Parathyroid adenoma (tissue), 2 donors: ENCODE data around the gene MBP.

Source experiments
- H2AFZ ChIP-seq: fragments of 300-600 bp; sonication (generic); one replicate; pipeline ENCODE4 v1.7.0; 2017; ENCODE audit warnings: antibody characterized with exemption, mild to moderate bottlenecking
- H3K27ac ChIP-seq: fragments of 300-600 bp; sonication (generic); one replicate; pipeline ENCODE4 v1.7.0; 2017
- H3K27me3 ChIP-seq: fragments of 300-600 bp; sonication (generic); one replicate; pipeline ENCODE4 v1.7.0; 2017; ENCODE audit warnings: low read length; ENCODE audit not compliant: control insufficient read depth, insufficient read depth
- H3K36me3 ChIP-seq: fragments of 300-600 bp; sonication (generic); one replicate; pipeline ENCODE4 v1.7.0; 2017; ENCODE audit warnings: low read length; ENCODE audit not compliant: control insufficient read depth, insufficient read depth
- H3K4me1 ChIP-seq: fragments of 300-600 bp; sonication (generic); one replicate; pipeline ENCODE4 v1.7.0; 2017; ENCODE audit warnings: control low read depth
- H3K4me2 ChIP-seq: fragments of 300-600 bp; sonication (generic); one replicate; pipeline ENCODE4 v1.7.0; 2017; ENCODE audit warnings: low read length
- H3K4me3 ChIP-seq: fragments of 300-600 bp; sonication (generic); one replicate; pipeline ENCODE4 v1.7.0; 2017; ENCODE audit warnings: low read depth, low read length
- H3K79me2 ChIP-seq: fragments of 300-600 bp; sonication (generic); one replicate; pipeline ENCODE4 v1.7.0; 2017; ENCODE audit warnings: control low read depth
- H3K9ac ChIP-seq: fragments of 300-600 bp; sonication (generic); one replicate; pipeline ENCODE4 v1.7.0; 2017; ENCODE audit warnings: mild to moderate bottlenecking
- H3K9me3 ChIP-seq: fragments of 300-600 bp; sonication (generic); one replicate; pipeline ENCODE4 v1.7.0; 2017; ENCODE audit warnings: low read length; ENCODE audit not compliant: control insufficient read depth
- TF ChIP-seq, protein P1 (sequence below): fragments of 300-600 bp; sonication (generic); IDR thresholded peaks from one replicate; pipeline ENCODE4 v1.7.0; 2017; ENCODE audit warnings: antibody characterized with exemption, mild to moderate bottlenecking
- donor health status: primary hyperparathyroidism.

Gene MBP

DNA sequence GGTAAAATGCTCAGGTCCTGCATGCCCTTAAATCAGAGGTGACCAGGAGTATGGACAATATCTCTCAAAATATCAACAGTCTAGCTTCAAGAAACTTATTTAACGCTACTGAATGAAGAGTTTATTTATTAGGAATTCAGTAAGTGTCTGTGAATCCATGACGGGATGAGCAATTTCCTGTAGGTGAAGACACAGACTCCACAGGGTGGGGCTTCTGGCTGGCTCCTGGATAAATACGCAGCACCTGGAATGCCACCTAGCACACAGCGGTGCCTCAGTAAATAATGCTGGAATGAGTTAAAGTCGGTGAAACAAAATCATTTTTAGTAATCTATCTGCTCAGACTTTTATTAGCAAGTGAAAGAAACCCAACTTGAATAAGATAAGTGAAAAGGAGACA is 29.4 kb upstream of the MBP start:
- H3K79me2 ChIP-seq = no peaks in the 10 kb centered on the region
- H3K27ac ChIP-seq = no peak overlapping the region
- H3K4me3 ChIP-seq = no peak overlapping the region
- H3K27me3 ChIP-seq = no peaks in the 10 kb centered on the region
- H3K4me2 ChIP-seq = no peak overlapping the region
- TF ChIP-seq, protein P1, sequence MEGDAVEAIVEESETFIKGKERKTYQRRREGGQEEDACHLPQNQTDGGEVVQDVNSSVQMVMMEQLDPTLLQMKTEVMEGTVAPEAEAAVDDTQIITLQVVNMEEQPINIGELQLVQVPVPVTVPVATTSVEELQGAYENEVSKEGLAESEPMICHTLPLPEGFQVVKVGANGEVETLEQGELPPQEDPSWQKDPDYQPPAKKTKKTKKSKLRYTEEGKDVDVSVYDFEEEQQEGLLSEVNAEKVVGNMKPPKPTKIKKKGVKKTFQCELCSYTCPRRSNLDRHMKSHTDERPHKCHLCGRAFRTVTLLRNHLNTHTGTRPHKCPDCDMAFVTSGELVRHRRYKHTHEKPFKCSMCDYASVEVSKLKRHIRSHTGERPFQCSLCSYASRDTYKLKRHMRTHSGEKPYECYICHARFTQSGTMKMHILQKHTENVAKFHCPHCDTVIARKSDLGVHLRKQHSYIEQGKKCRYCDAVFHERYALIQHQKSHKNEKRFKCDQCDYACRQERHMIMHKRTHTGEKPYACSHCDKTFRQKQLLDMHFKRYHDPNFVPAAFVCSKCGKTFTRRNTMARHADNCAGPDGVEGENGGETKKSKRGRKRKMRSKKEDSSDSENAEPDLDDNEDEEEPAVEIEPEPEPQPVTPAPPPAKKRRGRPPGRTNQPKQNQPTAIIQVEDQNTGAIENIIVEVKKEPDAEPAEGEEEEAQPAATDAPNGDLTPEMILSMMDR = no peak
- H3K36me3 ChIP-seq = no peaks in the 10 kb centered on the region
- H3K9ac ChIP-seq = no peak overlapping the region
- H2AFZ ChIP-seq = no peak overlapping the region
- H3K4me1 ChIP-seq = no peaks in the 10 kb centered on the region
- H3K9me3 ChIP-seq = no peaks in the 10 kb centered on the region

DNA sequence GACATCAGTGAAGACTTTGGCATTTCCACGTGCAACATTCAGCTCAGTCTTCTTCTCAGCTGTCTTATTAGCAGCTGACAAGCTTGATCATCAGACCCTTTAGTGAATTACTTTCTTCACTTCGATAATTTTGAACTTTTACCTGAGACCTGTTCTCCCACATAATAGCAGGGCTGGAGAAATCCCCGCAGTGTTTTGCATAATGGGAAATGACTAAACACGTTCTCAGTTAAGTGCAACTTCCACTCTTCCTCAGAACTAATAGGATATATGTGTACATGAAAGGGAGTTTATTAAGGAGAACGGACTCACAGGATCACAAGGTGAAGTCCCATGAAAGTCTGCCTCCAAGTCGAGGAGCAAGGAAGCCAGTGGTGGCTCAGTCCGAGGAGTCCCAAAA is 28.8 kb upstream of the MBP start:
- Histone ChIP-seq H3K4me3 (no peak overlapping the region), H2AFZ (no peak overlapping the region), H3K36me3 (no peaks in the 10 kb centered on the region), H3K27ac (no peak overlapping the region), H3K4me1 (no peaks in the 10 kb centered on the region), H3K79me2 (no peaks in the 10 kb centered on the region), H3K9me3 (no peaks in the 10 kb centered on the region), H3K4me2 (no peak overlapping the region), H3K27me3 (no peaks in the 10 kb centered on the region), H3K9ac (no peak overlapping the region)
- TF ChIP-seq, protein P1 = no peak

- H2AFZ ChIP-seq = no peak overlapping the region
- no peaks in the 10 kb centered on the region for H3K9me3 ChIP-seq
- H3K36me3 ChIP-seq = no peaks in the 10 kb centered on the region
- H3K79me2 ChIP-seq = no peaks in the 10 kb centered on the region
- TF ChIP-seq, protein P1 = no peak
- H3K4me2 ChIP-seq = no peak overlapping the region
- H3K4me3 ChIP-seq = no peak overlapping the region
- H3K9ac ChIP-seq = no peak overlapping the region
- H3K4me1 ChIP-seq = no peaks in the 10 kb centered on the region
- no peaks in the 10 kb centered on the region for H3K27me3 ChIP-seq
- no peak overlapping the region for H3K27ac ChIP-seq
Observed at GRCh38 chr18:77160515-77160914, 27.9 kb upstream of the MBP start.

DNA sequence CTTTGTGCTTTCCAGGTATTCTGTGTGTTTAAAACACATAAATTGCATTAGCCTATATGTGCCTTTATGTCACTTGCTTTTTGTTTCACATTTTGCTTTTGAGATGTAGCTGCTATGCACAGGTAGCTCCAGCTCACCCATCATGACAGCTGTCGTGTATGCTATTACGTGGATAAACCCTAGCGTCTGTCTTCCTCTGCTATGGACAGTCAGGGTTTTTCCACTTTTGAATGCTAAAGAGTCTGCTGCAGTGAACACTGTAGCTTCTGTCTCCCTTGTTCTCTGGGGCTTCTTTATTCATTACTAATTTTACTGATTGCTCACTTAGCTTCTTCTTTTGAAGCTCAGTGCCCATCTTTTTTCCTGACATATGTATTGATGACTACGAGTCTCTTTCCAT is 24.7 kb upstream of the MBP start:
- Histone ChIP-seq H3K9me3 (no peaks in the 10 kb centered on the region), H3K79me2 (no peaks in the 10 kb centered on the region), H2AFZ (no peak overlapping the region), H3K4me3 (no peak overlapping the region), H3K27me3 (no peaks in the 10 kb centered on the region), H3K9ac (no peak overlapping the region), H3K4me2 (no peak overlapping the region), H3K4me1 (peaks cover 2% of the 10 kb centered on the region), H3K27ac (no peak overlapping the region), H3K36me3 (no peaks in the 10 kb centered on the region)
- TF ChIP-seq, protein P1 = no peak

DNA sequence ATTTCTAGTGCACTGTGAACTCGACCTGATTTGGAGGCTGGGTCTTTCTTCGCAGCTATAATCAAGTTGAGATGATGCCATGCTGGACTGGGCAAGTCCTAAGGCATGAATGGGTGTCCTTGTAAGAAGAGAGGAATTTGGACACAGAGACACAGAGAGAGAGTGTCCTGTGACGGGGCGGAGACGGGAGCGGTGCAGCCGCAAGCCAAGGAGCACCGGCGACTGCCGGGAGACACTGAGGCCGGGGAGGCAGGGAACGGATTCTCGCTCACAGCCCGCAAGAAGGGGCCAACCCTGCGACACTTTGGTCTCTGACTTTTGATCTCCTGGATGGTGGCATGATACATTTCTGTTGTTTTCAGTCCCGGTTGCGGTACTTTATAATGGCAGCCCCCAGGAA is 22.4 kb upstream of the MBP start:
- no peak overlapping the region for H3K27ac ChIP-seq
- H2AFZ ChIP-seq = no peak overlapping the region
- H3K4me3 ChIP-seq = no peak overlapping the region
- no peaks in the 10 kb centered on the region for H3K36me3 ChIP-seq
- H3K4me2 ChIP-seq = no peak overlapping the region
- H3K9me3 ChIP-seq = no peaks in the 10 kb centered on the region
- TF ChIP-seq, protein P1 = no peak
- no peaks in the 10 kb centered on the region for H3K79me2 ChIP-seq
- no peak overlapping the region for H3K9ac ChIP-seq
- H3K27me3 ChIP-seq = no peaks in the 10 kb centered on the region
- peaks cover 2% of the 10 kb centered on the region for H3K4me1 ChIP-seq
